BJ (cell line): ENCODE measurements around the gene DUT. TPM values are rescaled to one million over a fixed set of nuclear protein-coding genes. Genes with fewer than 3 reads are reported as not detected.

ENCODE experiments used
- CTCF ChIA-PET: fragments of 350-600 bp; formaldehyde crosslinking; extraction: SDS; loops from one replicate; lab custom pipeline; 2021; ENCODE audit warnings: antibody characterized with exemption, inconsistent platforms; lab: Yijun Ruan, JAX
- POLR2A ChIA-PET: fragments of 300-600 bp; sonication (Branson Sonifier 250); formaldehyde crosslinking; extraction: SDS; loops from one replicate; lab custom pipeline; 2021; ENCODE audit warnings: antibody characterized with exemption; lab: Charles Lee
- DNase-seq: peaks from one replicate; pipeline ENCODE4 v3.0.0-alpha.2; 2011; ENCODE audit warnings: low read depth
- H3K27me3 ChIP-seq: 2 replicates; pipeline ENCODE4 v1.6.0; 2011; ENCODE audit warnings: low read length; ENCODE audit not compliant: control insufficient read depth, insufficient read depth
- H3K36me3 ChIP-seq: 2 replicates; pipeline ENCODE4 v1.5.1; 2011; ENCODE audit warnings: low read length; ENCODE audit not compliant: control insufficient read depth, insufficient read depth
- H3K4me3 ChIP-seq: 2 replicates; pipeline ENCODE4 v1.5.1; 2011; ENCODE audit warnings: low read depth, mild to moderate bottlenecking, control low read depth, low read length
- polyA plus RNA-seq: library from polyadenylated mRNA; depleted of rRNA; stranded (reverse); fragments of >200 nt; gene quantifications from 2 replicates; pipeline ENCODE4 v1.2.3, GENCODE V29; 2011
- TF ChIP-seq, protein P1 (sequence below): IDR thresholded peaks from 2 replicates; pipeline ENCODE4 v1.5.1; 2011; ENCODE audit warnings: low read depth, mild to moderate bottlenecking, control low read depth, inconsistent platforms, low read length, moderate library complexity; ENCODE audit not compliant: insufficient read depth

DUT gene
- polyA plus RNA-seq, 1 experiment: 49.3 TPM

DNA sequence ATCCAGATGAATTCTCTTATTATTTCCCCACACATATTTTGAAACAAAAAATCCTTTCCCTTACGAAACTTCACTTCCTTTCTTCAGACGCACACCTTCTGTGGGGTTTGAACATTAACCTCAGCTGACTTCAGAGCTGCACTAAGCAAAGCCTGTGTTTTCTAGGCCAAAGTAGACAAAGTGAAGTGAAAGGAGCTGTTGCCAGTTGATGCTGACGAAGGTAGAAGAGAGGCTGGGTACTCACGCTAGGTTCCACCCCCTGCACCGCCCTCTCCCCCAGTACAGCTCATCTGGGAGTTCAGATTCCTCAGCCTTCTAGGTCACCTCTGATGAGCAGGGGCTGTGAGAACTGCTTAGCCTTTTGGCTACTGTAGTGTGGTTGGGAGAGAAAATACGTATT is 24.1 kb downstream of the DUT start:
- no peak for DNase-seq
- ChIA-PET CTCF (interaction anchor here (3.6 kb wide), 1 partner anchor 15 kb away, joined by 10 read pairs; no protein-coding TSS in a partner anchor), POLR2A (interaction anchor here (0.5 to 0.6 kb wide), 2 partner anchors 705 to 1777 kb away, joined by 3 to 6 read pairs; no protein-coding TSS in a partner anchor)
- H3K4me3 ChIP-seq: no peak overlapping the region
- no peaks in the 10 kb centered on the region for H3K27me3 ChIP-seq
- TF ChIP-seq, protein P1, sequence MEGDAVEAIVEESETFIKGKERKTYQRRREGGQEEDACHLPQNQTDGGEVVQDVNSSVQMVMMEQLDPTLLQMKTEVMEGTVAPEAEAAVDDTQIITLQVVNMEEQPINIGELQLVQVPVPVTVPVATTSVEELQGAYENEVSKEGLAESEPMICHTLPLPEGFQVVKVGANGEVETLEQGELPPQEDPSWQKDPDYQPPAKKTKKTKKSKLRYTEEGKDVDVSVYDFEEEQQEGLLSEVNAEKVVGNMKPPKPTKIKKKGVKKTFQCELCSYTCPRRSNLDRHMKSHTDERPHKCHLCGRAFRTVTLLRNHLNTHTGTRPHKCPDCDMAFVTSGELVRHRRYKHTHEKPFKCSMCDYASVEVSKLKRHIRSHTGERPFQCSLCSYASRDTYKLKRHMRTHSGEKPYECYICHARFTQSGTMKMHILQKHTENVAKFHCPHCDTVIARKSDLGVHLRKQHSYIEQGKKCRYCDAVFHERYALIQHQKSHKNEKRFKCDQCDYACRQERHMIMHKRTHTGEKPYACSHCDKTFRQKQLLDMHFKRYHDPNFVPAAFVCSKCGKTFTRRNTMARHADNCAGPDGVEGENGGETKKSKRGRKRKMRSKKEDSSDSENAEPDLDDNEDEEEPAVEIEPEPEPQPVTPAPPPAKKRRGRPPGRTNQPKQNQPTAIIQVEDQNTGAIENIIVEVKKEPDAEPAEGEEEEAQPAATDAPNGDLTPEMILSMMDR: no peak
- H3K36me3 ChIP-seq: no peaks in the 10 kb centered on the region

DNA sequence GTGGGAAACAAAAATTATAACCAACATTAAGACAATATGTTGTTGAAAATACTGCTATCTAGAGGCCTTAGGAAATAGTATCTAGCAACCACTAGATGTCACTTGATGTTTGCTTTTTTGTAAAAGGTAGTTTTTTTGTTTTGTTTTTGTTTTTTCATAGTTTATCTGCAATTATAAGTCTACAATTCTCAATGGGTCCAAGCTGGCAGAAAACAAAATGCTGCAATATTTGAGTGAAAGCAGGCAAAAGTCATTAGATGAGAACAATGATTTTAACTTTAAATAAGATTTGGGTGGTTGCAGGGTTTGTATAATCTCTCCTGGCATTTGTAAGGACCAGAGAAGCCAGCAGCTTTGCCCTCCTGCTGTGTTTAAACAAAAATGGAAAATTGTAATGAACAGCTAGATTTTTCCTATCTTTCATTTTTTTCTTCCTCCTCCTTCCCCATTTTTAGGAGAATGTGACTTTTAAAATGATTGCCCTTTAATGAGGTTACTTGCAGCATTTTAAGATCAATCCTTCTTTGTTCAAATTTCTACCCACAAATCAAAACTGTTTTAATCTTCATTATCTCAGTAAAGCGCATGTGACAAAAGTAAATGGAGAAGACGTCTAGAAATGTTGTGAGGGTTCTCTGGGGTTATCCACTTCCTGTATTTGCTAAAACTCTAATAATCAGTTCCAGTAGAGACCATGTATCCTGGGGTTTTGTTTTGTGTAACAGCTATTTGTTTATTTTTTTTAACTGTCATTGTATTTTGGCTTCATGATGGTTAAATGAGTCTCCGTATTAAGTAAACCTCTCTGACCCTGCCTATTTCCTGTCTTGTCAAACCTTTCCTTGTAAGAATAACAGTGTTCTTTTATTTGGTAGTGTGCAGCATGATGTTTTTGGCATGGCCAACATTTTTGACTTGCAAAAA is 27.3 kb downstream of the DUT start:
- TF ChIP-seq, protein P1: peak; percentile 58
- ChIA-PET CTCF (interaction anchor here (0.6 to 3.6 kb wide), 22 partner anchors 13 to 1957 kb away, joined by 3 to 10 read pairs (median 4); partner anchors contain the start of gene FBN1), POLR2A (interaction anchor here (0.6 kb wide), 1 partner anchor 1433 kb away, joined by 4 read pairs; no protein-coding TSS in a partner anchor)
- DNase-seq: no peak
- Histone ChIP-seq H3K4me3 (no peak overlapping the region), H3K36me3 (no peaks in the 10 kb centered on the region), H3K27me3 (no peaks in the 10 kb centered on the region)

DNA sequence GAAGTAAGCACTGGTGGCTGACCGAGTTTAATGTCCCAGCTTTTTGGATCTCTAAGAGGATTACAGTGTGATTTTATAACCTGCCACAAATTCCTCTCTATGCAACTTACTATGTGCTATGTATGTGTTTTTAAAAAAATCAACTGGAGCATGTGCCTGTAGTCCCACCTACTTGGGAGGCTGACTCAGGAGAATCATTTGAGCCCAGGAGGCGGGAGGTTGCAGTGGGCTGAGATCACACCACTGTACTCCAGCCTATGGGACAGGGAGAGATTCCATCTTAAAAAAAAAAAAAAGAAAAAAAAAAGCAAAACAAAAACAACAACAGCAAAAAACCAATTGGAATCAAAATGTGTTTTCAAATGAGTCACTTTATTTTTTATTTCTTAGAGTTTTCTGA is 29.6 kb downstream of the DUT start:
- H3K36me3 ChIP-seq: no peaks in the 10 kb centered on the region
- DNase-seq: no peak
- ChIA-PET CTCF (no interaction called here), POLR2A (no interaction called here)
- TF ChIP-seq, protein P1: no peak
- H3K27me3 ChIP-seq: no peaks in the 10 kb centered on the region
- H3K4me3 ChIP-seq: no peak overlapping the region

DNA sequence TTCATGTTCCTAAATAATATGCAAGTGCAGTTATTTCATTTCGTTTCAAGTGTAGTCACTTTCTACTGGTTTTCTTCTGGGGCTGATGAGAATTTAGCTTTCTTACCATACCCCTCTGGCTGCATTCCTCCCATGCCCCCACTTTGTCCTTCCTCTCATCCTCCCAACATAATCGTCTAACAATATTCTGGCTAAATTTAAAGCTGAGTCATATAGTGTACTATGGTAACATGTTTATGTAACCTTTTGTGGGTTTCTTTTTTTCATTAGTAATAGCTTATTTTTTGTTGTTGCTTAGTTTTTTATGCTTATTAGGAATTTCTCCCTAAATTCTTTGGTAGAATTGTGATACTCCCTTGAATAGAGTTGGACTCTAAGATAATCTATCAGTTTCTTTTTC is 30.5 kb downstream of the DUT start:
- H3K27me3 ChIP-seq: no peaks in the 10 kb centered on the region
- TF ChIP-seq, protein P1: no peak
- DNase-seq: no peak
- CTCF ChIA-PET: no interaction called here
- no peak overlapping the region for H3K4me3 ChIP-seq
- H3K36me3 ChIP-seq: no peaks in the 10 kb centered on the region
- POLR2A ChIA-PET: no interaction called here

DNA sequence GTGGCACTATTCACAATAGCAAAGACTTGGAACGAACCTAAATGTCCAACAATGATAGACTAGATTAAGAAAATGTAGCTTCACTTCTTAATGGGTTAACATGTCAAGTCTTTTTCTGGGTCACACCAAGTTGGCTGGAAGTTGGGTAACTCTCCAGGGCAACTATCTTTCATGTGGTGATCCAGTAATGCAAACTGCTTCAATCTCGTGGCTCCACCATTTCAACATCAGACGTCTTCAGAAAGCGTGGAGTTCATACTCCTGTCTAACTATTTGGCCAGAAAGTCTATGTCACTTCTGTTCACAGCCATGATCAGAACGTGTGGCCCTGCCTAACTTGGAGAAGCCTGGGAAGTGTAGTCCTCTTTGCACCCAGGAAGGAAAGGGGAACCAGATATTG is 32.2 kb downstream of the DUT start:
- no peaks in the 10 kb centered on the region for H3K36me3 ChIP-seq
- ChIA-PET CTCF (interaction anchor here (1.0 kb wide), 1 partner anchor 8 kb away, joined by 3 read pairs; no protein-coding TSS in a partner anchor), POLR2A (interaction anchor here (0.7 kb wide), 1 partner anchor 81 kb away, joined by 4 read pairs; no protein-coding TSS in a partner anchor)

More for the DNA sequence above, 32.2 kb downstream of the DUT start:
- no peak for DNase-seq
- H3K27me3 ChIP-seq: no peaks in the 10 kb centered on the region
- no peak overlapping the region for H3K4me3 ChIP-seq
- TF ChIP-seq, protein P1: no peak
